ENCODE results near the gene DUSP8.

Gene DUSP8

GRCh38 chr11:1549338-1550330, 22.4 kb downstream of the DUSP8 start:
- DNase-seq = no peak

- DNase-seq = peak; percentile 61
Observed at GRCh38 chr11:1548221-1549070, 23.6 kb downstream of the DUSP8 start.

GRCh38 chr11:1547467-1548098, 24.5 kb downstream of the DUSP8 start:
- DNase-seq = peak; percentile 53

- DNase-seq = peak; percentile 87
Observed at GRCh38 chr11:1546536-1547466, 25.3 kb downstream of the DUSP8 start.

- DNase-seq = no peak
Observed at GRCh38 chr11:1546077-1546535, 26.0 kb downstream of the DUSP8 start.

- no peak for DNase-seq
Observed at GRCh38 chr11:1545432-1545831, 26.6 kb downstream of the DUSP8 start.

- no peak for DNase-seq
Observed at GRCh38 chr11:1544536-1544935, 27.5 kb downstream of the DUSP8 start.

- DNase-seq = no peak
Observed at GRCh38 chr11:1543606-1544263, 28.3 kb downstream of the DUSP8 start.

GRCh38 chr11:1542267-1542666, 29.8 kb downstream of the DUSP8 start:
- no peak for DNase-seq

GRCh38 chr11:1541474-1542204, 30.4 kb downstream of the DUSP8 start:
- no peak for DNase-seq

GRCh38 chr11:1540074-1540473, 32.0 kb downstream of the DUSP8 start:
- no peak for DNase-seq

GRCh38 chr11:1538153-1538552, 33.9 kb downstream of the DUSP8 start:
- DNase-seq = no peak

GRCh38 chr11:1536065-1536843, 35.8 kb downstream of the DUSP8 start:
- DNase-seq = no peak

- no peak for DNase-seq
Observed at GRCh38 chr11:1534682-1535081, 37.4 kb downstream of the DUSP8 start.

GRCh38 chr11:1534171-1534570, 37.9 kb downstream of the DUSP8 start:
- DNase-seq = no peak

GRCh38 chr11:1533342-1533725, 38.7 kb downstream of the DUSP8 start:
- DNase-seq = no peak

- no peak for DNase-seq
Observed at GRCh38 chr11:1532606-1533341, 39.3 kb downstream of the DUSP8 start.

- no peak for DNase-seq
Observed at GRCh38 chr11:1532014-1532586, 40.0 kb downstream of the DUSP8 start.

Measured in retina (tissue), 1 donor.